Measurements from ENCODE around the gene FOXN3.

GRCh38 chr14:89137526-89138163 is 279.4 kb downstream of the FOXN3 start:
- TF ChIP-seq CTCF (conservative IDR thresholded peaks at IDR 0.05 in 1 of 2, IDR thresholded peaks at IDR 0.05 in 1 of 2; ENCODE audit: low read depth in 1 of 2, low read length in 2 of 2) (no peak), EZH2 (IDR thresholded peaks at IDR 0.05; ENCODE audit: low read length, missing control alignments) (no peak)
